Transverse colon (tissue), 3 donors: ENCODE measurements around the gene ARF6.

ENCODE experiments used
- CTCF ChIP-seq, 5 experiments: fragments of 200-600 bp in 3 of 5; fragments of 450-650 bp in 2 of 5; sonication (generic) in 3 of 5; IDR thresholded peaks; 1 replicate in 2 of 5; 2 replicates in 3 of 5; pipeline ENCODE4 v1.5.1; 2016 to 2017; ENCODE audit warnings: antibody characterized with exemption in 5 of 5, inconsistent platforms in 3 of 5, mild to moderate bottlenecking in 2 of 5, moderate library complexity in 1 of 5
- EP300 ChIP-seq: sonication (generic); formaldehyde crosslinking; IDR thresholded peaks from one replicate; pipeline ENCODE4 v1.6.1; 2017; ENCODE audit warnings: antibody characterized with exemption, low read depth
- POLR2A ChIP-seq: fragments of 450-650 bp; IDR thresholded peaks from one replicate; pipeline ENCODE4 v1.6.1; 2016; ENCODE audit warnings: antibody characterized with exemption, mild to moderate bottlenecking, moderate library complexity

GRCh38 chr14:49879646-49880204 lies 13.2 kb upstream of the ARF6 start:
- TF ChIP-seq POLR2A (peak; percentile 16), CTCF (IDR thresholded peaks at IDR 0.05) (peak; percentile 57 to 93 (median 77)), EP300 (no peak)
